ENCODE data around the gene GNLY.

DNA sequence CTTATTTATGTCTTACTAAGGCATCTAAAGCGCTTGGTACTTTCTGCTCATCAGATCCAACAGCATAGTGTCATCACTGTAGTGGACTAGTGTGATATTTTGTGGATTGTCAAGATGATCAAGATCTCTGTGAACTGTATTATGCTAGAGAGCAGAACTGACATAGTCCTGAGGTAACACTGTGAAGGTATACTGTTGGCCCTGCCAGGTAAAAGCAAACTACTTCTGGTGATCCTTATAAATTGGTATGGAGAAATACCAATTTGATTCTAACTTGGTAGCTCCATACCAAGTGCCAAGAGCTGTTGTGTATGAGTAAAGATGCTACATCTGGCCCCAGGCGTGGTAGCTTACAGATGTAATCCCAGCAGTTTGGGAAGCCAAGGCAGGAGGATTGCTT is 42.1 kb upstream of the GNLY start:
- TF ChIP-seq, protein P1, sequence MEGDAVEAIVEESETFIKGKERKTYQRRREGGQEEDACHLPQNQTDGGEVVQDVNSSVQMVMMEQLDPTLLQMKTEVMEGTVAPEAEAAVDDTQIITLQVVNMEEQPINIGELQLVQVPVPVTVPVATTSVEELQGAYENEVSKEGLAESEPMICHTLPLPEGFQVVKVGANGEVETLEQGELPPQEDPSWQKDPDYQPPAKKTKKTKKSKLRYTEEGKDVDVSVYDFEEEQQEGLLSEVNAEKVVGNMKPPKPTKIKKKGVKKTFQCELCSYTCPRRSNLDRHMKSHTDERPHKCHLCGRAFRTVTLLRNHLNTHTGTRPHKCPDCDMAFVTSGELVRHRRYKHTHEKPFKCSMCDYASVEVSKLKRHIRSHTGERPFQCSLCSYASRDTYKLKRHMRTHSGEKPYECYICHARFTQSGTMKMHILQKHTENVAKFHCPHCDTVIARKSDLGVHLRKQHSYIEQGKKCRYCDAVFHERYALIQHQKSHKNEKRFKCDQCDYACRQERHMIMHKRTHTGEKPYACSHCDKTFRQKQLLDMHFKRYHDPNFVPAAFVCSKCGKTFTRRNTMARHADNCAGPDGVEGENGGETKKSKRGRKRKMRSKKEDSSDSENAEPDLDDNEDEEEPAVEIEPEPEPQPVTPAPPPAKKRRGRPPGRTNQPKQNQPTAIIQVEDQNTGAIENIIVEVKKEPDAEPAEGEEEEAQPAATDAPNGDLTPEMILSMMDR (IDR thresholded peaks at IDR 0.05; ENCODE audit: insufficient read depth, low read depth, low read length), result no peak
- TF ChIP-seq EZH2 (IDR thresholded peaks at IDR 0.05; ENCODE audit: insufficient read depth, low read length), result no peak

All from astrocyte (in vitro differentiated cells and primary cell).